ENCODE data around the gene MACROD2.

- TF ChIP-seq CTCF (IDR thresholded peaks at IDR 0.05; ENCODE audit: insufficient read depth, low read length, poor library complexity, severe bottlenecking) (no peak), EZH2phosphoT487 (conservative IDR thresholded peaks at IDR 0.05; ENCODE audit: low read length) (no peak)
Measured at GRCh38 chr20:15419856-15420255, 1424.5 kb downstream of the MACROD2 start.
